Right renal cortex interstitium (tissue), 3 donors: Measurements from ENCODE around the gene GPLD1. TPM values are rescaled to one million over a fixed set of nuclear protein-coding genes. Genes with fewer than 3 reads are reported as not detected.
A peak's percentile ranks its signal among the peaks of the same experiment; 100 is the strongest.

ENCODE experiments used
- DNase-seq, 3 donors: peaks; one replicate each; pipeline ENCODE4 v3.0.0-alpha.2; 2013; ENCODE audit warnings: low read depth in 3 of 3, low spot score in 2 of 3
- polyA plus RNA-seq, 3 donors: library from polyadenylated mRNA; unstranded; fragments of 120-200 nt; gene quantifications; one replicate each; pipeline ENCODE4 v1.2.1, GENCODE V29; 2013; ENCODE audit not compliant: insufficient read length in 3 of 3

GPLD1 gene
- polyA plus RNA-seq, 3 donors, result 2.6 to 4.1 (median 3.0) TPM

DNA sequence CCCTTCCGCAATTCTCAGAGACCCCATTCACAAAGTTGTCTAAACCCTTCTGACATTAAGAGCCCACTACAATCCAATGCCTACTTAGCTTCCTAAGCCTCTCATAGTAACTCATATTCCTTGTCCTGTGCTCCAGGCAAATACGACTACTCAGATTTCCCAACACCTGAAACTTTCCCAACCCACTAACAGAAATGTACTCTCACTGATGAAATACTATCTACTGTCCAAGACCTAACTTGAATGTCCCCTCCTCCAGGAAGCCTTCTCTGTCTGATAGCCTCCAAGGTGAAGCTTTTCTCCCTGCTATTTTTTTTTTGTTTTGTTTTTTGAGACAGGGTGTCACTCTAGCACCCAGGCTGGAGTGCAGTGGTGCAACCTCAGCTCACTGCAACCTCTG is 30.4 kb downstream of the GPLD1 start:
- no peak for DNase-seq

DNA sequence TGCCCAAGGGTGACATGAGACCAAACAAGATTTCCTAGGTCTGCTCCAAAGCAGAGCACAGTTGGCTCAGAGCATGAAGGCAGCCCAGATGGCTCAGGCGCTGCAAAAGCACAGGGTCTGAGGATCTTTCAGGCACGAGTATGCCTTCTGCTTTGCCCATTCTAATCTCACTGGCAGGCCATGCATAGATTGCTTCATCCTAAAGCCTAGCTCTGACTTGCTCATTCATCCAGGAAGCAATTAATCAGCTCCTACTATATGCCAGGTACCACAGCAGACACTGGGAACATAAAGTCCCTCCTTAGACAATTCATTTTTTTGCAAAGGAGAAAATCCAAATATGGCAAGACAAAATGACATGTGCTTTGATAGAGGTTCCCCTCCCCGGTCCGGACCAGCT is 31.2 kb downstream of the GPLD1 start:
- DNase-seq, result no peak

DNA sequence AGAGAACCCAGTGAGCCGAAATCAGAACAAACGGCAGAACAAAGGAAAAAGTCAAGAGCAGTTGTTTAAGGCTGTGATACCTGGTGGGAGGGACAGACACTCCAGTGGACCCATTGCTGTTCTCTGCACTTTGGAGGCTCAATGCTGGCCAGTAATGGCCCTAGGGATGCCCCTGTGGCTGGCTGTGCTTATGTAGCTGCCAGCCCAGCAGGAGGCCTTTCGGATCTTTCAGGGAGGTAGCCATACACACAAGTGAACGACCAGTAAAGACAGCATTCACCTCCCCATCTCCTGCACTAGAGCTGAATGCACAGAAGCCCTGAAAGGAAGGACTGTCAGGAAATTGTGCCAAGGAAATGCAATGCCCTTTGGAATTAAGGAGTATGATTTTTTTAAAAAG is 34.3 kb downstream of the GPLD1 start:
- no peak for DNase-seq

DNA sequence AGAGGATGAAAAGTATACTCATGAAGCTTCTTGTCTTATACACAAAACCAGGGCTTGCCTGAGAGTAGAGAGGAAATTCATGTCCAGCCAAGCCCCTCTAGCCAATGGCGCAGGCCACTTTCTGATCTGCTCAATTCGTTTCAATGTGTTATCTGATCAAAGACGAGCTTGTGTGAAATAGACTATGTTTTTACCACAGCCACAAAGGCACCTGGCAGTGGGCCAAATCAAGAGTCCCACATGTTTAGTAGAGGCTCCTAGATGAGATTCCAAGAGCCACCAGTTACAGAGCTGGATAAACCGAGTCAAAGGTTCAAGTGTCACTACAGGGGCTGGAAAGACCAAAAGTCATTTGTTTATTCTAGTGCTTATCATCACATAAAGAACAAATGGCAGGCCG is 34.9 kb downstream of the GPLD1 start:
- DNase-seq, result no peak

DNA sequence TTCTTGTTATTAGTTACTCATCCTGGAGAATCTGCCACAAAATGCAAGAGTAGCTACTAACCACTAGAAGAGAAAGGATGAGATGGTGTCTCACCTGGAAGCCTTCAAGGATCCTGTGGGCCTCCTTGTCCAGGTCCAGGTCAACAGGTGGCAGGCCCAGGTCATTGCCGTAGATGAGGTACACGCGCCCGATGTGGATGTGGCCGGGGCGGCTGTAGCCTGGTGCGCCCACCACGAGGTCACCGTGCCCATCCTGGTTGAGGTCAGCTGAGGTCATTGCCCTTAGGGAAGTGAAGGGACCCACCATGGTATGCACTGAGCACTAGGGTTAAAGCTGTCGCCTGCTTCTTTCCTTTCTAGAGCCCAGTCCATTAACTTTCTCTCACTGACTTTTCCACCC is 35.5 kb downstream of the GPLD1 start:
- DNase-seq, result no peak

DNA sequence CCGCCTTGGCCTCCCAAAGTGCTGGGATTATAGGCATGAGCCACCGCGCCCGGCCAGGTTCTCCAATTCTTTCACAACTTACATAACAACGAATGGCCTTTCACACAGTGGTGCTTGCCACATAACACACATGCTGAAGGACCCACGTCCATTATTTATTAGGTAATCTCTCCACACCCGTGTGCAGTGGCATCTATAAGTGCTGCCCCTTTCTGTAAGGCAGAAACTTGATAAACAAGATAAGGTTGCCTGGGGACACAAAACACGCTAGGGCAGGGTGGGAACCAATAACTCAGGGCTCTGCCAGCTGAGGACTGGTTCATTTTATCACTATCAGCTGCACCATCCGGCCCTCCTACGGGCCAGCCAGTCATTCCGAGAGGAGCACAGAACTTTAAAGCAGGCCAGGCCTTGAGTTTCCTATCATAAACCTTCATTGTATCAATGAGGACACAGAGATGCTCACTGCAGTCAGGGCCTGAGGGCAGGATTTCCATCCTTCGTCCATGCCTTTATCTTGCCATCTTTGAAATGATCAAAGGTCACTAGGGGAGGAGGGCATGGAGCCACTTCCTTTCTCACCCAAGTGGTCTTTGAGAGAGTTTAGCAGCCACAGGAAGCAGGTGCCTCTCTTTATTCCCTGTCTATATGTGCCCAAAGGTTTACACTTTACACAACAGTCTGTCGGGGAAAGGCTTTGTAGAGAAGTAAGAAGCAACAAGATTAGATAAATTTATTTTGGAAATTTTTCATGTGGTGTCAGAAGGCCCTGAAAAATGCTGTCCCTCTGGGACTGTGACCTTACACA is 37.6 kb downstream of the GPLD1 start:
- no peak for DNase-seq

DNA sequence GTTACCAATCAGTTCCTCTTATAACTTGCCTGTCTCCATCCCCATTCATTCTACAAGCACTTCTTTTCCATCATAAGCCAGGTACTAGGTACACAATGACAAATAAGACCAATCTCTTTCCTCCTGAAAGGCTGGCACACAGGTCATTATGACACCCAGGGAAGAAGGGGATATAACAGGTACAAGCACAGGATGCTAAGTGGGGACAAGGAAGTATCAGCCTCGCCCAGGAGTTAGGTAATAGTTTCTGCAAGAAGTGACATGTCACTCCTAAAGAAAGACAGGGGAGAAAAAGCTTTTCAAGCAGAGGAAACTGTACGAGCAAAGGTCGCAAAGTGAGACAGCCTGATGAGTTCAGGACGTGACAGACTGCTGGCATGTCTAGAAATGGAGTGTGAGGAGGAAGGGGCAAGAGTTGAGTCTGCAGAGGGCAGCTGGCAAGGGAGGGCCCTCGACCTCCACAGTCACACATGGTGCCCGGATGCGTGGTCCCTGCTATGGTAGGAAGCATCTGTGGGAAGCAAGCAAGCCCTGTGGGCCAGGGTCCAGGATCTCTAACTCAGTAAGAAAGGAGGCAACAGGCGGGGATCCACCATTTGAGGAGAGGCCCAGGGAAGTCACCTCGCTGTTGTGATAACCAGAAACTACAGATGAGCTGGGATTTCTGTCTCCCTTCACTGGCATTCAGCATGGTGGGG is 40.4 kb downstream of the GPLD1 start:
- DNase-seq, result no peak

DNA sequence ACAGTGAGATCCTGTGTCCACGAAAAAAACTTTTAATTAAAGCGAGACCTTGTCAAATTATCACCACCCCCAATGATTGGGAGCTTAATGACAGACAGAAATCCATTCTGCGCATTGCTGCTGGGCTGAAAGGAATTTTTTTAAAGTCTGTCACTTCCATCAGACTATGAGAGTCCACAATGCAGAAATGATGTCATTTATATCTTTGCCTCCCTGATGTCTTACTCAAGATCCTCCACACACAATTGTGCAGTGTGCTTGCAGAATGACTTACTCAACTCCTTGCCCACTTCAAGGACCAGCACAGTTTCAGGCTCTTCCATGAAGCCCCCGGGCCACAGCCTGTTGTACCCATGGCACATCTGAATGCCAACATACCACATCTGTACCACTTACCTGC is 41.0 kb downstream of the GPLD1 start:
- DNase-seq, result no peak

DNA sequence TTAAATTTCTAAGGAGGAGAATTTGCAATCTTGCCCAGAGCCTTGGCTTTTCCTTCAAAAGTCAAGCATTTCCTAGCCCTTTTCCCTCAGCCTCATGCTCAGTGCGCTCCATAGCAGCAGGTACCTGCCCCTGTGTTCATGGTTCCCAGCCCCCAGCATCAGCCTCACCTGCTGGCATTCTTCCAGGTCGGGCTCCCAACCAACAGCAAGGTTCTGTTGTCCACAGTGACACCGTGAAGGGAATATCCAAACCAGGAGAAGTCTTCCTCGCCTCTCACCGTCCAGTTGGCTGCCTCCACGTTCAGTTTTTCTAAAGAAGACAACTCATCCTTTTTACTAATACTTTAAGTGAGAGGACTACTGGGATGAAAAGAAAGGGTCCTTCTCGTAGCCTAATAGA is 42.7 kb downstream of the GPLD1 start:
- DNase-seq, result no peak

DNA sequence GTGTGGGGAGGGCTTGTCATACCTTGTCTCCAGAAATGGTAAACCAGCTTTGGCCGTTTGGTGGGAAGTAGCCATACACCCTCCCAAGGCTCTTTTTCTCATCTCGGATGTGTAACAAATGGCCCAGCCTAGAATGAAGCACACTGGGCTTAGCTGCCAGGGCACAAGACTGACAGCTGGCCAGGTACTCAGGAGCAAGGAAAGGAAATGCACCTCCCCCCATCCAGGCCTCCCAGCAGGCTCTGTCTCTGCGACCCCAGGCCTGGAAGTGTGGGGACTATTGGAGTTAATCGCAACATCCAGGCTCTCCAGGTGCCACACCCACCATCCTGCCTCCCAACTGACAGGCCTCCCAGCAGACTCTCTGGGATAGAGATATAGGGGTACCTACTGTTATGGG is 43.7 kb downstream of the GPLD1 start:
- no peak for DNase-seq

DNA sequence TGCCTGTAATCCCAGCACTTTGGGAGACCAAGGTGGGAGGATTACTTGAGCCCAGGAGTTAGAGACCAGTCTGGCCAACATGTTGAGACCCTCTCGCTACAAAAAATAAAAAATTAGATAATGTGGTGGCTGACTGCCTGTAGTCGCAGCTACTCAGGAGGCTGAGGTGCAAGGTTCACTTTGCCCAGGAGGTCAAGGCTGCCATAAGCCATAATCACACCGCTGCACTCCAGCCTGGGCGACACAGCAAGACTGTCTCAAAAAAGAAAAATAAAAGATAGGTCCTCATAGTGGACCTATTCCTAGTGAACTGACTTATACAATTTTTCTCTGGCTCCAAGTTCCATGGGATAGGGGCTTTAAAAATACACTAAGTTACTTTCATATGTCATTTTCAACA is 44.8 kb downstream of the GPLD1 start:
- DNase-seq, result no peak

DNA sequence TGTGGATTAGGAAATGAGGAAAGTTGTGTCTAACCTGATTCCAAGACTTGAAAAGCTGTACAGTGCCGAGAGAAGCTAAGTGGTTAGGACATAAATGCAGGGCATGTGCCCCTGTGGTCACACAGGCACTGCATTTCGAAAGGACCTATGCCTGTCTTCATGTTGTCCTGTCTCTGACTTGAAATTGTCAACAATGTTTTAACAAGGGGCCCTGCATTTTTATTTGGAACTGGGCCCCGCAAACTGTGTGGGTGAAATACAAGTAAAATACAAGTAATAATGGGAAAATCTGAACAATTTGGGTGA is 47.8 kb downstream of the GPLD1 start:
- no peak for DNase-seq

DNA sequence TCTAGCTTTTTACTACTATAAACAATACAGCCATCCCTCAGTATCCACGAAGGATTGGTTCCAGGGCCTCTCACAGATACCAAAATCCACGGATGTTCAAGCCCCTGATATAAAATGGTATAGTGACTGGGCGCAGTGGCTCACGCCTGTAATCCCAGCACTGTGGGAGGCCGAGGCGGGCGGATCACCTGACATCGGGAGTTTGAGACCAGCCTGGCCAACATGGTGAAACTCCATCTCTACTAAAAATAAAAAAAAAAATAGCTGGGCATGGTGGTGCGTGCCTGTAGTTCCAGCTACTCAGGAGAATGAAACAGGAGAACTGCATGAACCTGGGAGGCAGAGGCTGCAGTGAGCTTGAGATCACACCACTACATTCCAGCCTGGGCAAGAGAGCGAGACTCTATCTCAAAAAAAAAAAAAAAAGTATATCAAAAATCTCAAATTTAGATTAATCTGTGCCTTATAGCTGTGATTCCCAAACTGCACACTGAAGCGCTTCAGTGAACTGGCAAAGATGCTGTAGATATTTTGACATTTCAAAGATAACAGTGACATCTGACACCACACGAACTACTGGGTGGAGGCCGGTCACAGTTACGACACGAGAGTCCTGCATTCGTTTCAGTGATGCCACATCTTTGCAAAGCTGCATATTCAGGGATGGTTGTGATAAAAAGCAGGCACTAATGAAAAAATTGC is 48.3 kb downstream of the GPLD1 start:
- no peak for DNase-seq

DNA sequence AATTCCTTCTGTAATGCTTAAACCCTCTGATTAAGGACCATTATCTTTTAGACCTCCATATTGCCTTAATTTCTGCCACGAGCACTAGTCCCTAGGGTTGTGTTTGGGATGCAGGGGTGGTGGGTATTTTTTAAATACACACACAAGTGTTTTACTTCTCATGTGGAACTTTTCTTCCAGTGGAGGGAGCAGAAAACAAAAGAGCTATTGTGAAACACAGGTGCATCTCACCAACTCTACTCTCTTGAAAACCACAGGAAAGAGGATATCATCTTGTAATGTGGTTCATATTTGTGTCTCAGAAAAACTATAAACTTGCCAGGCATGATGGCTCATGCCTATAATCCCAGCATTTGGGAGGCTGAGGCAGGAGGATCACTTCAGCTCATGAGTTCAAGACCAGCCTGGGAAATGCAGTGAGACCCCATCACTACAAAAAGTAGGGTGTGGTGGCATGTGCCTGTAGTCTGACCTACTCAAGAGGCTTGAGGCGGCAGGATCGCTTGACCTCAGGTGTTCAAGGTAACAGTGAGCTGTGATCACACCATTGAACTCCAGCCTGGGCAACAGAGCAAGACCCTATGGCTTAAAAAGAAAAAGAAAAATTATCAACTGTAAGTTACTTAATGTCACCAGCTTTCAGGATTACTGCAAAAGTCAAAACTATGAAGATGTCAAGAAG is 49.4 kb downstream of the GPLD1 start:
- DNase-seq, result no peak

DNA sequence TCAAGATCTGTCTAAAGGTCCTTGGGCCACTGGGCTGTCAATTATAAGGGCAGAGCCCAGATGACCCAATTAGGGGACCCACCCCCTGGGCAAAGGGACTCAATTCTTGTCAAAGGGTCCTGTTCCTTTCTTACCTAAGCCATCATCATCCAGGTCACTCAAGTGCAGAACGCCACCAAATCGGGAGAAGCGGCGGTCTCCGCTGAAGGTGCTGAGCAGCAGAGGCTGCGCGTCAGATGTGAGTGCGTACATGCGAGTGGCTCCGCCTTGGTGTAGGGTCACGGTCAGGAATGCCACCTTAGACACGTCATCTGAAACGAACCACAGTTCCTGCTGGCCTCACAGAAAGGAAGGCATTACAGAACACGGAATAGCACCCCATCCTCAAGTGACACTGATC is 52.4 kb downstream of the GPLD1 start:
- DNase-seq, result no peak

DNA sequence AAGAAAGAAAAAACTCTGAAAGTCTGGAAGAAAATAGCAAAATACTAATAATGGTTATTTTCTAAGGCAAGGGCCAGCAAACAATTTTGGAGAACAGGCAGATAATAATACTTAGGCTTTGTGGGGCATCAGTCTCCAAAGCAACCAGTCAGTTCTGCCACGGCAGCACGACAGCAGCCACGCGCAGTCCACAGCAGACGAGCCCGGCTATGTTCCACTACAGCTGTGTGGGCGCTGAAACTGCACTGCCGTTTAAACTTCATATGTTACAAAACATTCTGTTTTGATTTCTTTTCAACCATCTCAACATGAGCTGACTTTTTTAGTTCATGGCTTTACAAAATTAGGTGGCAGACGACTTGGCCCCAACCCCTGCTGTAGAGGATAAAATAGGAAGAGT is 56.8 kb downstream of the GPLD1 start:
- no peak for DNase-seq

DNA sequence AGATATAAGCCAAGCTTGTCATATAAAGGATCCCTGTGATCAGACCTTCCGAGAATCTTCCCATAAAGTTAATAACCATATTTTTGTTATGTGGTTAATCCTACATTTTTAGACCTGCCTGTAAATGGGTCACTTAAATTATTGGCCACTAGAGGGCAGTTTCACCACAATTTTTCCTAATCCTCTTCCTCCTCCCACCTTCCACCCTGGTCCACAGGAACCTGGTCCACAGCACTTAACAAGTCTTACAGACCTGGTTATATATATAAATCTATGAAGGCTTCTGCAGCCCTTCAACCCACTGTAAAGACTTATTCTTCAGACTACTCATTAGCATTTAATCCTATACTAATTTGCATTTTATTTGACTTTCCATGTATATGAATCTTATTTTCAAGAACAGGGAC is 58.3 kb downstream of the GPLD1 start:
- DNase-seq, result peak in 1 of 3 donors; percentile 10

DNA sequence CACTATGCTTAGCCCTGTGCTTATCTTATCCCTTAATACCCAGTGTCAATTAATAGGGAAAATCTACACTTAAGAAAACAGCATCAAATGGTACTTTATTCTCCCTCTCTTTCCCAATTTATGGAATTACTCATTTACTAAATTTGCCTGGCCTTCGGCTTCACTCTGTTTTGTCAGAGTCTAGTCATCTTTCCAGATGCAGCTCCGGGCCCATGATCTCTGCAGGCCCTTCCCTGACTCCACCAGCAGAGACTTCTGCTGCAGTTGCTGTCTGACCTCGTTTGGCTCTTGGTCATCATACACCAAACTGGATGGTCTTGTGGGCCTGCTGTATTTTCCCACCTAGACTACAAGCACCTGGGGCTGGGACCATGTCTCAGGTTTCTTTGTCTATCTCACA is 59.3 kb downstream of the GPLD1 start:
- DNase-seq, result no peak

DNA sequence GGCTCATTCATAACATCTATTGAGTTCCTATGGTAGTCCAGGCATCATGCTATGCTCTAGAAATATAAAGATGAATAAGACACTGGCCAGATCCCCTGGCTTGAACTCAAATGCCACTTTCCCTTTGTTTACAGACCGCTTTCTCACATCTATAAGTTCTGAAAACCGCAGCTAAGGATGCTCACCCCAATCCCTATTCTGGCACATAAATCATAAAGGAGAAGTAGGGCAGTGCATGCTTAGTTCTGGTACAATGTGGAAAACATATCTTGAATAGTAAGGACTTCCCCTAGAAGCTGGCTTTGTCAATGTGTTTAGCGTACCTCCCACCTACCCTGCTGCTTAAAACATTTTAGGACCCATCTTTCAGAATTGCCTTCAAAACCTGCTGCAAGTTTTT is 60.2 kb downstream of the GPLD1 start:
- no peak for DNase-seq

DNA sequence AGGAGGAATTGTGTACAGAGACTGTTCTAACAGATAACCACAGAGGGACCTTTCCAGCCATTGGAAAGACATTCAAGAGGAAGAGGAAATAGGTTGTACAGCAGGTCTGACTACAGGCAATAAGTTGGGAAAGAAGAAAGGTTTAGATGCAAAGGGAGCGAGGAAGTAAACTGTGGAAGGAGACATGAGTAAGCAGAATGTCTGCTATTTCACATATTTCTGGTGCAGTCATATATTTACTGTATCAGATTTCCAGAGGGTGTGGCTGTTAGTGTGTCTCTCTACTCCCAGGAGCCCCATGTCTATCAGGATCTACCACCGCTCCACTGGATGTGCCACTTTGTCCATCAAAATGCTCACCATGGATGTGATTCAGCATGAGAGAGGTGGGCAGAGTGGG is 60.8 kb downstream of the GPLD1 start:
- DNase-seq, result no peak

DNA sequence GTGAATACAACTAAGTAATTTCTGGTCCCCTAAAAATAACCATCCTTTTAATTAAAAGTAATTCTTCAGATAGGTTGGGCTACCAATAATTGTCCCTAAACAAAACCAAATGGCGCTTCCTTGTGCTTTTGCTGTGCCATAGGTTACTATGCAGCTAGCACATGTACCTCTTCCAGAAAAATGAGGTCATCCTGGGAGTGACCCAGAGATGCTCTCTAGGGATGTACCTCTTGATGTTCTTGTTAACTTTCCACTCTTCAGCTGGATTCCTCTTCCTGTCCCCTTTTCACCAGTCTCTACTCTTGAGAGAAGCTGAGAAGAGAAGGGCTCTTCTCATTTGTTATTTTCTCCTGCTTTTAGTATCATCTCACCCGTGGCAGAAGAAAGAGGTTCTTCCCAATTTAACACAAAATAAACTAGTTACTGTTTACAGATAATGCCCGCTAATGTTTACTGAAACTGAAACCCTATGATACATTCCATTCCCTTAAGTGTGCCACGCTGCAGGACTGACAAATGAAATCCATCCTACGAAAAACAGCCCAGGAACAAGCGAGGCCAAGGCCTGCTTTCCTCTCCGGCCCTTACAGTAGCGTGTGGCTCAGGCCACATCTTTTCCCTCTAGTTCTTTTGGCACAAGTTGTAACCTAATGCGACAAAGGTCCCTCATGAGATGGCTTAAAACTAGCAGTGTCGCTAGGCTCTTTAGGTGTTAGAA is 62.5 kb downstream of the GPLD1 start:
- no peak for DNase-seq
